BJ (cell line): Measurements from ENCODE around the gene LGALS3BP. TPM values are rescaled to one million over a fixed set of nuclear protein-coding genes. Genes with fewer than 3 reads are reported as not detected.
A peak's percentile ranks its signal among the peaks of the same experiment; 100 is the strongest.

Experiments
- CTCF ChIA-PET: fragments of 350-600 bp; formaldehyde crosslinking; extraction: SDS; loops from one replicate; lab custom pipeline; 2021; ENCODE audit warnings: antibody characterized with exemption, inconsistent platforms; lab: Yijun Ruan, JAX
- POLR2A ChIA-PET: fragments of 300-600 bp; sonication (Branson Sonifier 250); formaldehyde crosslinking; extraction: SDS; loops from one replicate; lab custom pipeline; 2021; ENCODE audit warnings: antibody characterized with exemption; lab: Charles Lee
- DNase-seq: peaks from one replicate; pipeline ENCODE4 v3.0.0-alpha.2; 2011; ENCODE audit warnings: low read depth
- H3K27me3 ChIP-seq: 2 replicates; pipeline ENCODE4 v1.6.0; 2011; ENCODE audit warnings: low read length; ENCODE audit not compliant: control insufficient read depth, insufficient read depth
- H3K36me3 ChIP-seq: 2 replicates; pipeline ENCODE4 v1.5.1; 2011; ENCODE audit warnings: low read length; ENCODE audit not compliant: control insufficient read depth, insufficient read depth
- H3K4me3 ChIP-seq: 2 replicates; pipeline ENCODE4 v1.5.1; 2011; ENCODE audit warnings: low read depth, mild to moderate bottlenecking, control low read depth, low read length
- CTCF ChIP-seq: IDR thresholded peaks from 2 replicates; pipeline ENCODE4 v1.5.1; 2011; ENCODE audit warnings: low read depth, mild to moderate bottlenecking, control low read depth, inconsistent platforms, low read length, moderate library complexity; ENCODE audit not compliant: insufficient read depth
- polyA plus RNA-seq: library from polyadenylated mRNA; depleted of rRNA; stranded (reverse); fragments of >200 nt; gene quantifications from 2 replicates; pipeline ENCODE4 v1.2.3, GENCODE V29; 2011

The LGALS3BP gene
- polyA plus RNA-seq, 1 experiment, result 102 TPM

- ChIA-PET POLR2A (no interaction called here), CTCF (interaction anchor here (0.6 kb wide), 1 partner anchor 8 kb away, joined by 4 read pairs; no protein-coding TSS in a partner anchor)
- no peak overlapping the region for H3K4me3 ChIP-seq
- DNase-seq, result no peak
- 0 out of 2 replicates have a peak, but pooled peaks cover 3% of the 10 kb centered on the region for H3K36me3 ChIP-seq
- no peaks in the 10 kb centered on the region for H3K27me3 ChIP-seq
- no peak for TF ChIP-seq CTCF
These were observed 31.9 kb upstream of the LGALS3BP start for GRCh38 chr17:79011451-79012147.

GRCh38 chr17:79010304-79010646 lies 30.6 kb upstream of the LGALS3BP start:
- Histone ChIP-seq H3K27me3 (no peaks in the 10 kb centered on the region), H3K4me3 (peak overlapping the region; percentile 87), H3K36me3 (peaks cover 6% of the 10 kb centered on the region; the same call in 1 of the 2 replicates)
- no peak for DNase-seq
- no peak for TF ChIP-seq CTCF
- ChIA-PET POLR2A (no interaction called here), CTCF (interaction anchor here (0.9 to 1.2 kb wide), 3 partner anchors 9 to 72 kb away, joined by 3 to 6 read pairs (median 5); no protein-coding TSS in a partner anchor)

GRCh38 chr17:79009397-79010303 lies 29.9 kb upstream of the LGALS3BP start, which contains the start of gene CANT1:
CANT1 (minus strand) TSS chr17:79009764; CDS start chr17:78997622, 12,142 bp downstream.
- Histone ChIP-seq H3K27me3 (no peaks in the 10 kb centered on the region), H3K36me3 (peaks cover 6% of the 10 kb centered on the region; the same call in 1 of the 2 replicates), H3K4me3 (peak within 1 kb of the TSS; percentile 87)
- POLR2A ChIA-PET, result interaction anchor here (0.6 kb wide), 3 partner anchors 11 to 88 kb away, joined by 3 to 13 read pairs (median 4); no protein-coding TSS in a partner anchor
- CTCF ChIA-PET, result interaction anchor here (0.9 to 1.2 kb wide), 3 partner anchors 9 to 73 kb away, joined by 3 to 6 read pairs (median 5); no protein-coding TSS in a partner anchor
- peak; percentile 33 for DNase-seq
- no peak for TF ChIP-seq CTCF

GRCh38 chr17:79008666-79009387 lies 29.1 kb upstream of the LGALS3BP start:
- DNase-seq, result no peak
- ChIA-PET CTCF (interaction anchor here (0.7 to 0.8 kb wide), 3 partner anchors 10 to 700 kb away, joined by 3 read pairs; no protein-coding TSS in a partner anchor), POLR2A (interaction anchor here (0.6 kb wide), 3 partner anchors 11 to 87 kb away, joined by 3 to 13 read pairs (median 4); no protein-coding TSS in a partner anchor)
- no peaks in the 10 kb centered on the region for H3K27me3 ChIP-seq
- peak overlapping the region; percentile 87 for H3K4me3 ChIP-seq
- TF ChIP-seq CTCF, result no peak
- peaks cover 6% of the 10 kb centered on the region; the same call in 1 of the 2 replicates for H3K36me3 ChIP-seq
